Activated T-helper 2 cell treated with anti-CD3 and anti-CD28 coated beads, Interferon-gamma antibody, Interleukin-2, Interleukin-4, amounts not matched to agents 10 μg/mL and 5 μg/mL and 100 μg/mL, durations not matched to agents 14 hours and 24 hours and 36 hours (primary cell): ENCODE data around the gene SLC12A3. TPM values are rescaled to one million over a fixed set of nuclear protein-coding genes. Genes with fewer than 3 reads are reported as not detected.
"Not testable (repeated sequence)": the region's sequence is repeated elsewhere in the genome, so short reads cannot be mapped to it uniquely, and the experiment has no call there.

ENCODE experiments used
- DNase-seq: peaks from one replicate; pipeline ENCODE4 v3.0.0; 2021; ENCODE audit warnings: low spot score
- H3K27ac Mint-ChIP-seq: one replicate; pipeline ENCODE4 v1.8.0; 2021; ENCODE audit warnings: mixed read lengths
- H3K27me3 Mint-ChIP-seq: one replicate; pipeline ENCODE4 v1.8.0; 2021; ENCODE audit warnings: low read depth, mixed read lengths
- H3K36me3 Mint-ChIP-seq: one replicate; pipeline ENCODE4 v1.8.0; 2021; ENCODE audit warnings: low read depth, mixed read lengths
- H3K4me1 Mint-ChIP-seq: one replicate; pipeline ENCODE4 v1.8.0; 2021; ENCODE audit warnings: low read depth, mixed read lengths
- H3K4me3 Mint-ChIP-seq: one replicate; pipeline ENCODE4 v1.8.0; 2021; ENCODE audit warnings: low read depth, mild to moderate bottlenecking, moderate library complexity, mixed read lengths
- H3K9me3 Mint-ChIP-seq: one replicate; pipeline ENCODE4 v1.8.0; 2021; ENCODE audit warnings: mixed read lengths
- intact Hi-C: fragments of 100-400 bp; cut with micrococcal nuclease; formaldehyde crosslinking; loops from one replicate; pipeline ENCODE4 v1.15.1; 2023
- total RNA-seq: library from RNA; stranded (reverse); gene quantifications from 2 replicates; pipeline ENCODE4 v1.2.3, GENCODE V29; 2022

The SLC12A3 gene
- total RNA-seq, 1 donor from 2014 or later: not detected

DNA sequence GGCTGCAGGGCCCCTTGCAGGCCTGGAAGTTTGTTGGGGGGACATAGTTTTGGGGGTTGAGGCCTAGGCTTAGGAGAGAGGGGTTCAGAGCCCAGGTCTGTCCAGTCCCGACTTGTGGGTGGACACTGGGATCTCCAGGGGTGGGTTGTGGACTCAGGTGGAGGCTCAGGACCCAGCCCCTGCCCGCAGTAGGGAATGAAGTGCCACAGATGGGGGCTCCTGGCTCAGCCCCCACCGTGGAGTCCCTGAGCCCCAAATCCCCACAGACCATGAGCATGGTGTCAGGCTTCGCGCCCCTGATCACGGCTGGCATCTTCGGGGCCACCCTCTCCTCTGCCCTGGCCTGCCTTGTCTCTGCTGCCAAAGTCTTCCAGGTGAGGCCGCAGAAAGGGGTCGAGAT is 14.3 kb downstream of the SLC12A3 start:
- DNase-seq: no peak
- H3K27ac Mint-ChIP-seq: no peak overlapping the region
- no peak overlapping the region for H3K4me3 Mint-ChIP-seq
- H3K27me3 Mint-ChIP-seq: no peaks in the 10 kb centered on the region
- no peaks in the 10 kb centered on the region for H3K36me3 Mint-ChIP-seq
- no peaks in the 10 kb centered on the region for H3K4me1 Mint-ChIP-seq
- intact Hi-C loops: no loop called here
- H3K9me3 Mint-ChIP-seq: no peaks in the 10 kb centered on the region

DNA sequence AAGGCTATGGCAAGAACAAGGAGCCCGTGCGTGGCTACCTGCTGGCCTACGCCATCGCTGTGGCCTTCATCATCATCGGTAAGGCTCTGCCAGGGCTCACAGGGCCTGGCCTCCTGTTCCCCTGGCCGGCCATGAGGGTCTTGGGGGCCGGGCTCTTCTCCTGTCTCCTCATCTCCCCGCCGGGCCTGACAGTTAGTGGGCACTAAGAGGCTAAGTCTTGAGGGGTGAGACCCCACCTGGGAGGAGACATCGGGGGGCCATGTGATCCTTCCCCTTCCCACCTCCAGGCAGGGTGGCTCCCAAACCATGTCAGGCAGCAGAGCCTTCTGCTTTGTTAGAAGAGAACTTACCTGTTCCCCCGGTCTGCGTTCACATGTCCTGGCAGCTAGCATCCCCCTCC is 15.2 kb downstream of the SLC12A3 start:
- no peak overlapping the region for H3K4me3 Mint-ChIP-seq
- no peaks in the 10 kb centered on the region for H3K9me3 Mint-ChIP-seq
- H3K4me1 Mint-ChIP-seq: no peaks in the 10 kb centered on the region
- no peak for DNase-seq
- intact Hi-C loops: no loop called here
- H3K36me3 Mint-ChIP-seq: no peaks in the 10 kb centered on the region
- H3K27ac Mint-ChIP-seq: no peak overlapping the region
- H3K27me3 Mint-ChIP-seq: no peaks in the 10 kb centered on the region

DNA sequence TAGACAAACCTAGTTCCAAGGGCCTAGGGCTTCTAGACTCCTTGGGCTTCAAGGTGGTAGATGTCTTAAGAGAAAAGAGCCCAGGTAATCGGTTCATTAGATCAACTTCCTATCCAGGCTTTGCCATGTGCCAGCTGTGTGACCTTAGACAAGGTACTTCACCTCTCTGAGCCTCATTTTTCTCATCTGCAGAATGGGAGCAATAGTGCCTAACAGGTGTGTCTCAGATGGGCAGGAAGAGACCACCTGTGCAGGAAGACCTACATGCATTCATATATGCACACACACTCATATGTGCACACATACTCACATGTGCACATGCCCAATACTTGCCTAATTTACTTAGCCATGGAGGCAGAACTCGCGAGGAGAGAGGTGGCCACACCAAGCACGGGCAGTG is 15.7 kb downstream of the SLC12A3 start:
- Mint-ChIP-seq H3K4me3 (no peak overlapping the region), H3K36me3 (no peaks in the 10 kb centered on the region), H3K27ac (no peak overlapping the region), H3K4me1 (no peaks in the 10 kb centered on the region), H3K9me3 (no peaks in the 10 kb centered on the region), H3K27me3 (no peaks in the 10 kb centered on the region)
- no peak for DNase-seq
- intact Hi-C loops: no loop called here

DNA sequence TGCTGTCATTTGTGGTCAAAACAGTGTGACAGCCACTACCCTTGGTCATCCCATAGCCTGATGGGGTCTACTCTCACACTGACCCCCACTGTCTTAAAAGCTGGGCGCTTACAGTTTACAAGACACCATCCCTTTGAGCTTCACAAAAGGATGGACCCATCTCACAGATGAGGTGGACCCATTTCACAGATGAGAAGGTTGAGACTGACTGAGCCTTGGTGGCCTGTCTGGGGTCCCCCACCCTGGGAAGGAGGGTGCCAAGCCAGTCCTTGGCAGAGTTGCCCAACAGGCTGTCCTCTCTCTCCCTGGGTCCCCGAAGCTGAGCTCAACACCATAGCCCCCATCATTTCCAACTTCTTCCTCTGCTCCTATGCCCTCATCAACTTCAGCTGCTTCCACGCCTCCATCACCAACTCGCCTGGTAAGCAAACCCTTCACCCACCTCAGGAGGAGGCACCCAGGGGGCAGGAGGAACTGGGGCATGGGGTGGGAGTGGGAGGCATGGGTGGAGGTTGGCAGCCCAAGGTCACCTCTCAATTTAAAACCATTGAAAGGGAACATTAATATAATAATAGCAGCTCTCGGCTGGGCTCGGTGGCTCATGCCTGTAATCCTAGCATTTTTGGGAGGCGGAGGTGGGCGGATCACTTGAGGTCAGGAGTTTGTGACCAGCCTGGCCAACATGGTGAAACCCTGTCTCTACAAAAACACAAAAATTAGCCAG is 17.2 kb downstream of the SLC12A3 start:
- Mint-ChIP-seq H3K27ac (no peak overlapping the region), H3K4me1 (no peaks in the 10 kb centered on the region), H3K4me3 (no peak overlapping the region), H3K27me3 (no peaks in the 10 kb centered on the region), H3K9me3 (no peaks in the 10 kb centered on the region), H3K36me3 (no peaks in the 10 kb centered on the region)
- no peak for DNase-seq
- intact Hi-C loops: no loop called here

DNA sequence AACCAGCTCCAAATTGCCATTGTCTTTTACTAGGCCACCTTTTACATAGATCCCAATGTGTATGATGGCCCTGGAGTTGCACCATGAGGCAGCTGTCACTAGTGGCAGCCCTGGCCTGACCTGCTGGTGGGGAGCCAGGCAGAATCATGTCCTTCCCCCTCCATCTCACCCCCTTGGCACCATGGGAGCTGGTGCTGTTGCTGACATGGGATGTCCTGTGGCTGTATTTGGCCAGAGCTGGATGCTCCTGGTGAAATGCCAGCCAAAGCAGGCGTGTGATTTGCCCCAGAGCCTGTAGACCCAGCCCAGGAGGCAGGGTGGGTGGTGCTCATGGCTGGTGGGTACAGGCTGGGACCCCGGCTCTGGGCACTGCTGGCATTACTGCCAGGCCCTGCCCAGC is 18.6 kb downstream of the SLC12A3 start:
- DNase-seq: no peak
- no peaks in the 10 kb centered on the region for H3K4me1 Mint-ChIP-seq
- no peak overlapping the region for H3K27ac Mint-ChIP-seq
- H3K4me3 Mint-ChIP-seq: no peak overlapping the region
- no peaks in the 10 kb centered on the region for H3K27me3 Mint-ChIP-seq
- intact Hi-C loops: no loop called here
- H3K36me3 Mint-ChIP-seq: no peaks in the 10 kb centered on the region
- no peaks in the 10 kb centered on the region for H3K9me3 Mint-ChIP-seq

DNA sequence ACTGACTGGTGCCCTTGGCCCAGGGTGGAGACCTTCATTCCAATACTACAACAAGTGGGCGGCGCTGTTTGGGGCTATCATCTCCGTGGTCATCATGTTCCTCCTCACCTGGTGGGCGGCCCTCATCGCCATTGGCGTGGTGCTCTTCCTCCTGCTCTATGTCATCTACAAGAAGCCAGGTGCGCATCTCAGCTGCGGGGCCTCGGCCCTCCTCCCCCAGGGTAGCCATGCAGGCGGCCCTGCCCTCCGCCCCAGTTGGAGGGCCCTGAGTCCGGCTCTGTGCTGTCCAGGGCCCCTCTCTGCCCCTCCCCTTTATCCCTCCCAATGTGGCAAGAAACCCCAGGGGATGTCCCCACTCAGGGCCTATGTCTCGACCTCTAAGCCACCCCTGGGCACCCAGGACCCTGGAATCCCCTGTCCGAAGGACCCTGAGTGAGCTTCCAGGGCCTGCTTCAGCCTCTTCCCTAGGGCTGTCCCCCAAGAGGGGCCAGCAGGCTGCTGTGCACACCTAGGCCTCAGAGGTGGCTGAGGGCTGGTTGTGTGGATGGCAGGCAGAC is 19.1 kb downstream of the SLC12A3 start:
- DNase-seq: no peak
- no peaks in the 10 kb centered on the region for H3K4me1 Mint-ChIP-seq
- intact Hi-C loops: no loop called here

DNA sequence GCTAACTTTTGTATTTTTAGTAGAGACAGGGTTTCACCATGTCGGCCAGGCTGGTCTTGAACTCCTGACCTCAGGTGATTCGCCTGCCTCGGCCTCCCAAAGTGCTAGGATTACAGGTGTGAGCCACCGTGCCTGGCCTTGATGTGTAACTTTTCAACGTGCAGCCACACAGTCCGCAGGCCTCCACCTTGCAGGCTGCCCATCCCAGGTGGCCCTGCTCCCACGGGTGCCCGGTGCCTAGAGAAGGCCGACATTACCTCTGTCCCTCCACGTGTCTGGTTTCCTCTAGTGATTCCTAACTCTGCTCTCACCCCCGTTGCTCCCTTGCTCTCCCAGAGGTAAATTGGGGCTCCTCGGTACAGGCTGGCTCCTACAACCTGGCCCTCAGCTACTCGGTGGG is 19.9 kb downstream of the SLC12A3 start:
- H3K4me3 Mint-ChIP-seq, DNase-seq, H3K36me3 Mint-ChIP-seq, H3K27ac Mint-ChIP-seq, H3K9me3 Mint-ChIP-seq, intact Hi-C loops, H3K27me3 Mint-ChIP-seq, H3K4me1 Mint-ChIP-seq: not testable (repeated sequence)

More for the DNA sequence above, 19.1 kb downstream of the SLC12A3 start:
- Mint-ChIP-seq H3K27me3 (no peaks in the 10 kb centered on the region), H3K36me3 (no peaks in the 10 kb centered on the region), H3K9me3 (no peaks in the 10 kb centered on the region), H3K4me3 (no peak overlapping the region), H3K27ac (no peak overlapping the region)

DNA sequence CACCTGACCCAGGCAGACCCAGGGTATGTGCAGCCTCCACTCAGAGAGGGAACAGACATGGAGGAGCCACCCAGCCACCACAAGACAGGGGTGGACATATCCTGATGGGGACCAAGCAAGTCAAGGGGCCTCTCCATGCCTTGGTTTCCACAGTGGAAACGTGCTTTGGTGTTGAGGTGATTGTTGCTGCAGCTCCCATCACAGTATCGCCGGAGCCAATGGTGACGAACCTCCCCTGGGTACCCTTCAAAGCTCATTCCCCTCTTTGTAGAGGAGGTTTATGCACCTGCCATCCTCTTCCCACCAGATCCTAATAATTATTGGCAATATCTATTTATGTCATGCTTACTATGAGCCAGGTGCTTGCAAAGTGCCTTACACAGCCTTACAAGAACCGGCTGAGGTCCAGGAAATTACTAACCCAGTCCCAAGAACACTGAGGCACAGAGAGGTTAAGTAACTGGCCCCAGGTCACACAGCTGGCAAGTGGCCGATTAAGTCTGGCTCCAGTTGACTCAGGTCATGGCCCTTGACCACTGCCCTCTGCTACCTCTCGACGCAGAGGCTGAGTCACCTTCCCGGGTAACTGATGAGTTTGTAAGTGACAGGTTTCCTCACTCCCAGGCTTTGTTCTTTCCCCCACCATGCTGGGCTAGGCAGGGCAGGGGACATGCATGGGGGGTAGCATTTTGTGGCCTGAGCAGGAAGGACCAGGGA is 20.6 kb downstream of the SLC12A3 start:
- Mint-ChIP-seq H3K9me3 (no peaks in the 10 kb centered on the region), H3K36me3 (no peaks in the 10 kb centered on the region), H3K4me1 (no peaks in the 10 kb centered on the region), H3K4me3 (no peak overlapping the region), H3K27ac (no peak overlapping the region), H3K27me3 (no peaks in the 10 kb centered on the region)
- DNase-seq: no peak
- intact Hi-C loops: no loop called here

DNA sequence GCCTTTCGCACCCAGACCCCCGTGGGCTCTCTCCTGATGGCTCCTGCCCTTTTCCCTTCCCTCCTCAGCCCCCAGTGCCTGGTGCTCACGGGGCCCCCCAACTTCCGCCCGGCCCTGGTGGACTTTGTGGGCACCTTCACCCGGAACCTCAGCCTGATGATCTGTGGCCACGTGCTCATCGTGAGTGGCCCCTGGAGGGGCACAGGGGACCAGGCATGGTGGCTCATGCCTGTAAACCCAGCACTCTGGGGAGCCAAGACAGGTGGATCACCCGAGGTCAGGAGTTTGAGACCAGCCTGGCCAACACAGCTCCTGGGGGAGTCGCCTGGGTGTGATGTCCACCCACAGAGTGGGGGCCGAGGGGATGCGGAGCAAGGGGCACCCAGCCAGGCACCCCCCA is 21.3 kb downstream of the SLC12A3 start:
- Mint-ChIP-seq H3K27ac (no peak overlapping the region), H3K27me3 (no peaks in the 10 kb centered on the region), H3K4me3 (no peak overlapping the region), H3K36me3 (no peaks in the 10 kb centered on the region), H3K9me3 (no peaks in the 10 kb centered on the region), H3K4me1 (no peaks in the 10 kb centered on the region)
- no peak for DNase-seq
- intact Hi-C loops: no loop called here

DNA sequence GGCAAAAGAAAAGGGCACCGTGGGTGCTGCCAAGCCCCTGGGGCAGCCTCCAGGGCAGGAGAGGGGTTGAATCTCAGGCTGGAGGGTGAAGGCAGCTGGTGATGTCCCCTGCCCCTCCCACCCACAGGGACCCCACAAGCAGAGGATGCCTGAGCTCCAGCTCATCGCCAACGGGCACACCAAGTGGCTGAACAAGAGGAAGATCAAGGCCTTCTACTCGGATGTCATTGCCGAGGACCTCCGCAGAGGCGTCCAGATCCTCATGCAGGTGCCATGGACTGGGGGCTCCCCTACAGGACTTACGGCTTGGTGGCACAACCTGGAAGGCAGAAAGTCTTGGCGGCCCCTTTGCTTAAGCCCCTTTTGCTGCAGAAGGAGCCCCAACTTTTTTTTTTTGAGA is 21.8 kb downstream of the SLC12A3 start:
- Mint-ChIP-seq H3K4me3 (no peak overlapping the region), H3K4me1 (no peaks in the 10 kb centered on the region), H3K9me3 (no peaks in the 10 kb centered on the region), H3K27ac (no peak overlapping the region), H3K36me3 (no peaks in the 10 kb centered on the region), H3K27me3 (no peaks in the 10 kb centered on the region)
- intact Hi-C loops: no loop called here
- DNase-seq: no peak

DNA sequence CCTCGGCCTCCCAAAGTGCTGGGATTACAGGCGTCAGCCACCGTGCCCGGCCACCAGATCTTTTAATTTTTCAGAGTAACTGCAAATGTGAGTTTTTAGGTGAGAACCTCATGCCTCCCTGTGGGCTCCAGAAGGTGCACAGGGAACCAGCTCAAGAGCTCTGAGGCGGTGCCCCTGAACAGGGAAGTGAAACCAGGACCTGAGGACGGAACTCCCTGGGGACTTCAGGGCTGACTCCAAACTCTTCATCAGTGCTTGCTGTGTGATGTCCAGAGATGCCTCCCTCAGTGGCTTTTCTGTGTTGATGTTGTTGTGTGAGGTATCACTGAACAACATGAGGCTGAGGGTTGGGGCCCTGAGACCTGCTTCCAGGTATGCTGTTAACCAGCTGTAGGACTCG is 23.8 kb downstream of the SLC12A3 start:
- Mint-ChIP-seq H3K9me3 (no peaks in the 10 kb centered on the region), H3K27ac (no peak overlapping the region), H3K27me3 (no peaks in the 10 kb centered on the region), H3K4me3 (no peak overlapping the region), H3K4me1 (no peaks in the 10 kb centered on the region), H3K36me3 (no peaks in the 10 kb centered on the region)
- intact Hi-C loops: no loop called here
- DNase-seq: no peak

DNA sequence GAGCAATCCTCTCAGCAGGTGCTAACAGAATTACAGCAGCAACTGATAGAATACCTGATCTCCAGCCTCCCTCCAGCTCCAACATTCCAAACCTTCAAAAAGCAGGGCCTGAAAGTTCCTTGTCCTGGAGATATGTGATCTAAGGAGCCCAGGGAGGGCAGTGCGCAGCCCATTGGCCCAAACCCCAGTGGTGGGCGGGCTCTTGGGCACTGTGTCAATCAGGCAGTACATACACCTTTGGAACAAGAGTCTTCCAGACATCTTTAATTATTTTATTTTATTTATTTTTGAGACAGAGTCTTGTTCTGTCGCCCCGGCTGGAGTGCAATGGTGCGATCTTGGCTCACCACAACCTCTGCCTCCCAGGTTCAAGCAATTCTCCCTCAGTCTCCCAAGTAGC is 24.2 kb downstream of the SLC12A3 start:
- no peak overlapping the region for H3K27ac Mint-ChIP-seq
- no peaks in the 10 kb centered on the region for H3K27me3 Mint-ChIP-seq
- H3K4me1 Mint-ChIP-seq: no peaks in the 10 kb centered on the region
- H3K9me3 Mint-ChIP-seq: no peaks in the 10 kb centered on the region
- no peaks in the 10 kb centered on the region for H3K36me3 Mint-ChIP-seq
- DNase-seq: no peak
- intact Hi-C loops: no loop called here
- no peak overlapping the region for H3K4me3 Mint-ChIP-seq

DNA sequence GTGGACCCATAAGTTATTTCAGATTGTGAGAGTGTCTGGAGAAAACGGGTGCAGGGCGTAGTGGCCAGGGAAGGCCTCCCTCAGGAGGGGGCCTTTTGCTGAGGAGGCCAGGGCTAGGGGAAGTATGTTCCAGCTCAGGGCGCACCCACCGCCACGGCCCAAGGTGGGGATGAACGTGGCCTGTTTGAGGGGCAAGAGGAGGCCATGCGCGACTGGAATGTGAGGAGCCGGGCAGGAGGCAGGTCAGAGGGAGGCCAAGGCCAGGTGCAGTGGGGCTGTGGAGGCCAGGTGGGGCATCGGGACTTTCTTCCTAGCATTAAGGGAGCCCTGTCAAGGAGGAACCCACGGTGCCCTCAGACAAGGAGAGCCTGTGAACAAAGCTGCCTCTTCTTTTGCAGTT is 26.7 kb downstream of the SLC12A3 start:
- H3K27ac Mint-ChIP-seq: no peak overlapping the region
- no peak overlapping the region for H3K4me3 Mint-ChIP-seq
- no peak for DNase-seq
- H3K9me3 Mint-ChIP-seq: no peaks in the 10 kb centered on the region
- intact Hi-C loops: no loop called here
- no peaks in the 10 kb centered on the region for H3K27me3 Mint-ChIP-seq
- no peaks in the 10 kb centered on the region for H3K36me3 Mint-ChIP-seq
- H3K4me1 Mint-ChIP-seq: no peaks in the 10 kb centered on the region
